Cardiac muscle cell (in vitro differentiated cells and primary cell): ENCODE data around the gene FMN2. TPM values are rescaled to one million over a fixed set of nuclear protein-coding genes. Genes with fewer than 3 reads are reported as not detected.

Source experiments
- DNase-seq, 2 donors: peaks; one replicate each; pipeline versions ENCODE4 v3.0.0 to v3.0.0-alpha.2; 2010 to 2017; ENCODE audit warnings: low read depth in 1 of 2, low spot score in 1 of 2
- H3K27ac ChIP-seq: fragments of 200-600 bp; sonication (generic); 2 replicates; pipeline ENCODE4 v1.5.1; 2016
- H3K27me3 ChIP-seq: fragments of 200-600 bp; sonication (generic); 2 replicates; pipeline ENCODE4 v1.6.0; 2016; ENCODE audit warnings: control low read depth
- H3K36me3 ChIP-seq: fragments of 200-600 bp; sonication (generic); 2 replicates; pipeline ENCODE4 v1.5.1; 2016; ENCODE audit warnings: control low read depth
- H3K4me1 ChIP-seq: fragments of 200-600 bp; sonication (generic); 2 replicates; pipeline ENCODE4 v1.8.1; 2017; ENCODE audit warnings: low read depth, mild to moderate bottlenecking, mixed run types
- H3K4me3 ChIP-seq: fragments of 200-600 bp; sonication (generic); 2 replicates; pipeline ENCODE4 v1.5.1; 2016; ENCODE audit warnings: mild to moderate bottlenecking
- H3K9me3 ChIP-seq: fragments of 200-600 bp; sonication (generic); 2 replicates; pipeline ENCODE4 v1.5.1; 2017; ENCODE audit warnings: low read depth, mild to moderate bottlenecking, control low read depth
- CTCF ChIP-seq: IDR thresholded peaks from 2 replicates; pipeline ENCODE4 v1.5.1; 2012; ENCODE audit warnings: low read depth, mild to moderate bottlenecking, low read length
- polyA plus RNA-seq: library from polyadenylated mRNA; unstranded; fragments of >200 nt; fragmentation: Nextera tagmentation; extraction: Ambion mirVana; gene quantifications from 2 replicates; pipeline ENCODE4 v1.2.1, GENCODE V29; 2016
- total RNA-seq: library from RNA; depleted of rRNA; stranded (reverse); fragments of >200 nt; gene quantifications from 2 replicates; pipeline ENCODE4 v1.2.3, GENCODE V29; 2016

The FMN2 gene
- total and polyA plus RNA-seq, 2 experiments from 2014 or later: 0.42 to 2.7 TPM

DNA sequence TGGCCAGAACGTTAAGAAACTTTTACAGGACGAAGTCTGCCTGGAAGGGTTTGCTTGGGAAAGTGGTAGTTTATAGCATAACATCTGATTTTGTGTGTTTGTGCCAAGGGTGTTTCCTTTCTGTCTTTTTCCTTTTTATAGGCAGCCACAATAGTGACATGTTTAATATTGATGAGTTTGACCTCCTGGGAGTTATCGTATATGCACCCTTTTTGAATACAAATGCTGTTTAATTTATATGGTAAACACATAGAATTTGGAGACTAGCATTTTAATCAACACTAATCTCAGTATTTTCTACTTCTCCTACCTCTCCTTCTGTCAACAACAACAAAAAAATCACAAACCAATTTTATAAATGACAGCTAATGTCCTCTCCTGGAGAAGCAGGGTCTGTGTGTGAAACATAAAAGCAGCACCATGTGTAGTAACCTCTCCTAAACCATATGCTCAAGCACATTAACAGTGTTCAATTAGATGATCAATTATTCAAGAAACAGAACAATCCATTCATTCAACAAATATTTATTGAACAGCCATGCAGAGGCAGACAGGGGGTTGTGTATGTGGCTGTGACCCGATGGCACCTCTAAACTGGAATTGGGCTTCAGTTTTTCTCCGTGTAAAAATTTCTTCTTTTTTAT, 604 bp upstream of the FMN2 start:
- Histone ChIP-seq H3K4me1 (no peaks in the 10 kb centered on the region), H3K27ac (no peak overlapping the region), H3K4me3 (peak overlapping the region; percentile 48), H3K36me3 (no peaks in the 10 kb centered on the region), H3K27me3 (peaks cover 54% of the 10 kb centered on the region), H3K9me3 (no peaks in the 10 kb centered on the region)
- TF ChIP-seq CTCF: no peak
- no peak for DNase-seq

DNA sequence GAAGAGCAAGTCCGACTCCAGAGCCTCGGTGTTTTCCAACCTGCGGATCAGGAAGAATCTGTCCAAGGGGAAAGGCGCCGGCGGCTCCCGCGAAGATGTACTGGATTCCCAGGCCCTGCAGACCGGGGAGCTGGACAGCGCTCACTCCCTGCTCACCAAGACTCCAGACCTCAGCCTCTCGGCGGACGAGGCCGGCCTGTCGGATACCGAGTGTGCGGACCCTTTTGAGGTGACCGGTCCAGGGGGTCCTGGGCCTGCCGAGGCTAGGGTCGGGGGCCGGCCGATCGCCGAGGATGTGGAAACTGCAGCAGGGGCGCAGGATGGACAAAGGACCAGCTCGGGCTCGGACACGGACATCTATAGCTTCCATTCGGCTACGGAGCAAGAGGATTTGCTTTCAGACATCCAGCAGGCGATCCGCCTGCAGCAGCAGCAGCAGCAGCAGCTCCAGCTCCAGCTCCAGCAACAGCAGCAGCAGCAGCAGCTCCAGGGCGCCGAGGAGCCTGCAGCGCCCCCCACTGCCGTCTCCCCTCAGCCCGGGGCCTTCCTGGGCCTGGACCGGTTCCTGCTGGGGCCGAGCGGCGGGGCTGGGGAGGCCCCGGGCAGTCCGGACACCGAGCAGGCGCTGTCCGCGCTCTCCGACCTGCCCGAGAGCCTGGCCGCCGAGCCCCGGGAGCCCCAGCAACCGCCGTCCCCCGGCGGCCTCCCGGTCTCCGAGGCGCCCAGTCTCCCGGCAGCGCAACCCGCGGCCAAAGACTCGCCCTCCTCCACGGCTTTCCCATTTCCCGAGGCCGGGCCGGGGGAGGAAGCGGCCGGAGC, 827 bp downstream of the FMN2 start:
- no peaks in the 10 kb centered on the region for H3K36me3 ChIP-seq
- peak; percentile 37 to 78 for DNase-seq
- no peak for TF ChIP-seq CTCF
- no peaks in the 10 kb centered on the region for H3K4me1 ChIP-seq
- H3K27ac ChIP-seq: no peak overlapping the region
- peaks cover 50% of the 10 kb centered on the region for H3K27me3 ChIP-seq
- H3K9me3 ChIP-seq: no peaks in the 10 kb centered on the region
- H3K4me3 ChIP-seq: peak overlapping the region; percentile 48

DNA sequence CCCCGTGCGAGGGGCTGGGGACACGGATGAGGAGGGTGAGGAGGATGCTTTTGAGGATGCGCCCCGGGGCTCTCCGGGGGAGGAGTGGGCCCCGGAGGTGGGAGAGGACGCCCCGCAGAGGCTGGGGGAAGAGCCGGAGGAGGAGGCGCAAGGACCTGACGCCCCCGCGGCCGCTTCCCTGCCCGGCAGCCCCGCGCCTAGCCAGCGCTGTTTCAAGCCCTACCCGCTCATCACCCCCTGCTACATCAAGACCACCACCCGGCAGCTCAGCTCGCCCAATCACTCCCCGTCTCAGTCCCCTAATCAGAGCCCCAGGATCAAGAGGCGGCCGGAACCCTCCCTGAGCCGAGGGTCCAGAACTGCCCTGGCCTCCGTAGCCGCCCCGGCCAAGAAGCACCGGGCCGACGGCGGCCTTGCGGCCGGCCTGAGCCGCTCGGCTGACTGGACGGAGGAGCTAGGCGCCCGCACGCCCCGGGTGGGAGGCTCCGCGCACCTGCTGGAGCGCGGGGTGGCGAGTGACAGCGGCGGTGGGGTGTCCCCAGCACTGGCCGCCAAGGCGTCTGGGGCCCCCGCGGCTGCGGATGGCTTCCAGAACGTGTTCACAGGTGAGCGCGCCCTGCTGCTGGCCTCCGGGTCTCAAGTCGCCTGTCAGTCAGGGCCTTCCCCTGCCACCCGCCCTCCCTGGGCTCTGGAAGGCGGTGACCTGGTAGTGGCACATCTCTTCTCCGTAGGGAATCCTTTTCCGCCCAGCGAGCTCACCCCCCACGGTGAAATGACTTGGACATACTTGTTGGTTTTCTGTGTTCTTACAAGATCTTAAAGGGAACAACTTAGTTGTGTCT, 1.7 kb downstream of the FMN2 start:
- Histone ChIP-seq H3K27ac (no peak overlapping the region), H3K4me1 (no peaks in the 10 kb centered on the region), H3K27me3 (peaks cover 50% of the 10 kb centered on the region), H3K9me3 (no peaks in the 10 kb centered on the region), H3K4me3 (peak overlapping the region; percentile 48), H3K36me3 (no peaks in the 10 kb centered on the region)
- DNase-seq: peak in 1 of 2 donors; percentile 39
- no peak for TF ChIP-seq CTCF

GRCh38 chr1:240094041-240094722, 2.5 kb downstream of the FMN2 start:
- Histone ChIP-seq H3K27ac (no peak overlapping the region), H3K9me3 (no peaks in the 10 kb centered on the region), H3K4me1 (no peaks in the 10 kb centered on the region), H3K4me3 (no peak overlapping the region), H3K27me3 (peaks cover 46% of the 10 kb centered on the region), H3K36me3 (no peaks in the 10 kb centered on the region)
- TF ChIP-seq CTCF: no peak
- DNase-seq: peak in 1 of 2 donors; percentile 22

DNA sequence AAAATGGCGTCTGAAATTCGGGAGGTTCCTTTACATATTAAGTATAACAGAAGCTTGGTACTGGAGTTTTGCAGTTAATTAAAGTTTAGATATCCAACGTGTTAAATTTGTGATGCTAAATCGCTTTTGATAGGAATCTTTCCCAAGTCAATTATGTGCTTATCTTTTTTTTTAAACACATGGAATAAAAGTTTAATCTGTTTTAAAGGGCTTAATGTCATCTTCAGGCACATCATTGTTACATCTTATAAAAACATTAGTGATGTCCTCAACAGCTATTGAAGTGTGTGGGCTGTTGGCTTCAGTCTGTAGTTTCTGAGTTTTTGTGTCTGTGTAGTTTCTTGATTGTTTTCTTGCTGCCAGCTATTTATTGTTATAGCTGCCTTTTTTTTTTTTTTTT, 5.3 kb downstream of the FMN2 start:
- H3K9me3 ChIP-seq: no peaks in the 10 kb centered on the region
- TF ChIP-seq CTCF: no peak
- H3K4me1 ChIP-seq: no peaks in the 10 kb centered on the region
- H3K27ac ChIP-seq: no peak overlapping the region
- peaks cover 22% of the 10 kb centered on the region for H3K27me3 ChIP-seq
- no peak for DNase-seq
- no peak overlapping the region for H3K4me3 ChIP-seq
- H3K36me3 ChIP-seq: no peaks in the 10 kb centered on the region
